Inflammatory macrophage treated with lipopolysaccharide for 1 hour (primary cell): ENCODE measurements around the gene LMOD3.

ENCODE experiments used
- DNase-seq, 2 donors: peaks; one replicate each; pipeline ENCODE4 v3.0.0-alpha.2; 2020 to 2022

LMOD3 gene

GRCh38 chr3:69090021-69090420 is 32.4 kb downstream of the LMOD3 start:
- DNase-seq, result no peak

- peak in 1 of 2 donors; percentile 51 for DNase-seq
These were observed 34.3 kb downstream of the LMOD3 start for GRCh38 chr3:69088063-69088462.

- DNase-seq, result no peak
These were observed 35.2 kb downstream of the LMOD3 start for GRCh38 chr3:69087030-69087791.

GRCh38 chr3:69085833-69086722 is 36.3 kb downstream of the LMOD3 start:
- peak; percentile 55 to 68 for DNase-seq

- peak; percentile 27 to 35 for DNase-seq
These were observed 37.1 kb downstream of the LMOD3 start for GRCh38 chr3:69085168-69085832.

- DNase-seq, result peak; percentile 96 to 98
These were observed 37.8 kb downstream of the LMOD3 start, which contains the start of gene ARL6IP5 for GRCh38 chr3:69084326-69085167. TSS of gene ARL6IP5 (plus strand) at chr3:69084937. CDS start at chr3:69085048, 111 bp downstream.

GRCh38 chr3:69082805-69083204 is 39.6 kb downstream of the LMOD3 start:
- DNase-seq, result peak; percentile 84 to 94

GRCh38 chr3:69082361-69082760 is 40.0 kb downstream of the LMOD3 start:
- DNase-seq, result no peak

- DNase-seq, result no peak
These were observed 40.7 kb downstream of the LMOD3 start for GRCh38 chr3:69081583-69082262.

GRCh38 chr3:69080233-69080920 is 42.0 kb downstream of the LMOD3 start, which contains the start of gene UBA3:
TSS of gene UBA3 (minus strand) at chr3:69080365. CDS start at chr3:69080353, 12 bp downstream.
- peak; percentile 86 to 92 for DNase-seq

GRCh38 chr3:69079269-69080159 is 42.9 kb downstream of the LMOD3 start:
- DNase-seq, result no peak

GRCh38 chr3:69072928-69073327 is 49.5 kb downstream of the LMOD3 start:
- DNase-seq, result no peak

- DNase-seq, result no peak
These were observed 56.3 kb downstream of the LMOD3 start for GRCh38 chr3:69066121-69066520.

GRCh38 chr3:69065318-69065964 is 57.0 kb downstream of the LMOD3 start:
- DNase-seq, result no peak

GRCh38 chr3:69063636-69064035 is 58.8 kb downstream of the LMOD3 start:
- DNase-seq, result no peak

GRCh38 chr3:69059688-69060087 is 62.7 kb downstream of the LMOD3 start:
- DNase-seq, result no peak

- DNase-seq, result no peak
These were observed 63.5 kb downstream of the LMOD3 start for GRCh38 chr3:69058947-69059224.

- DNase-seq, result no peak
These were observed 64.0 kb downstream of the LMOD3 start for GRCh38 chr3:69058180-69058946.
